HG03521 (cell line): ENCODE data around the gene RBM19.

ENCODE experiments used
- ATAC-seq: cut with Tn5 transposase; IDR thresholded peaks from one replicate; pipeline ENCODE4 v1.9.1; 2021; ENCODE audit warnings: mild to moderate bottlenecking, moderate library complexity; ENCODE audit not compliant: unreplicated experiment

Gene RBM19

DNA sequence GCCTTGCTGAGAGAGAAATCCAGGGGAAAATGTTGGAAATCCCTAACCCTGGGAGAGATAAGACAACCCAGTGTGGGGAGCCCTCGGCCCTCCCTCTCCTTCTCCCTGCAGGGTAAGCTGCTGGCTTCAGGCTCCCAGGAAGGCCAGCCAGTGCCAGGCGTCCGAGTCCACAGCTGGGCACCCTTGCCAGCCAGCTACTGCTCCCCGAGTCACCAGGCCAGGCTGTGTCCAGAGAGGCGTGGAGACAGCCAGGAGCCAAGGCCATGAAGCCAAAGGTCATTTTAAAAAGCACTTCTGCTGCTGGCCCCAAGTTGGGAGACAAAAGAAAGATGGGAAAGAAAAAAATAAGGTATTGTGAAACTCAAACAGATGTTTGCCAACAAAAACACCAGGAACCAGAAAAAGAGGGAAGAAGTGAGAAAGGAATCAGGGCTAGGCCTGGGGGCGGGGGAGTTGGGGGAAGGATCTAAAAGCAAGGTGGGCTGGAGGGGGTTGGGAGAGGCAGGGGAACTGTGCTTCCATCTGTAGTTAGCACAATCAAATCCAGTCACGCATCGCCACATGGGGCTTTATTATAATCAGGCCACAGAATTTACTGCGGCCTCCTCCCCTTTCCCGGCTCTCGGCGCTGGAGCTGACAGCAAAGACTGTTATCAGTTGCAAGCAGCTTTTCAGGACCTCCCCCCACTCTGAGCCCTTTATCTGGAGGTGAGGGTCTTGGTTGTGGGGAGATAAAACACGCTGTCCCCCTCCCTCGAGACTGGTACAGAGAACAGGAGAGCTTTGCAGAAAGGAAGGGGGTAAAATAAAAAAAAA, 33.5 kb downstream of the RBM19 start:
- ATAC-seq: no peak

DNA sequence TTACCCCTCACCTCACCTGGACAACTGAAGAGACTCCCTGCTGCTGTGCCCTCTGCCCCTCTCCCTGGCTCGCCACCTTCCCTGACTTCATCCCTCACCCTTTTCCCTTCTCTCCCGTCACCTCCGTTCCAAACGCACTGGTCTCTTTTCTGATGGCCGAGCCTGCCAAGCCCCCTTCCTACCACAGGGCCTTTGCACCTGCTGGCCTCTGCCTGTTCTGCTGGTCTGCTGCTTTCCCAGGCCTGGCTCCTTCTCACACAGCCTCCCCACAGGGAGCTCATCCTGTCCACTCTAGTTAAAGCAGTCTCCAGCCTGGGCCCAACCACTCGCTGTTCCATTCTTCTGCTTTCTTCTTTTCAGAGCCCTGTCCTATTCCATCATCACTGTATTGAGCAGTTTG, 34.6 kb downstream of the RBM19 start:
- ATAC-seq: no peak

DNA sequence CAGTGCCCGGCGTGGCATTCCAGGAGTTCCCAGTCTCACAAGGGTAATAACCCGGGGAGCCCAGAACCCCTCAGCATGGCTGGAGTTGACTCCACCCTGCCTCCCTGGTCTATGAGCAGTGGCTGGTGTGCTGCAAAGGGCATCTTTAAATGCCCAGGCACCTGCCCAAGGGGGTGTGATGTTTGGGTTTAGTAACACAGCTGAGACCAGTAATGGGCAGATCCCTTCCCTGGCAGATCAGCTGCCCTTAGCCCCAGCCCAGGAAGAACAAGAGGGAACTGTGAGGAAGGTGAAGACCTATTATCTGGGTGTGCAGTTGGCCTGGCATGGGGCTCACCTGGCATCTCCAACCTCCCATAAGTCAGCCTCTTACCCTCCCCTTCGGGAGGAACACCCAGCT, 35.9 kb downstream of the RBM19 start:
- no peak for ATAC-seq

DNA sequence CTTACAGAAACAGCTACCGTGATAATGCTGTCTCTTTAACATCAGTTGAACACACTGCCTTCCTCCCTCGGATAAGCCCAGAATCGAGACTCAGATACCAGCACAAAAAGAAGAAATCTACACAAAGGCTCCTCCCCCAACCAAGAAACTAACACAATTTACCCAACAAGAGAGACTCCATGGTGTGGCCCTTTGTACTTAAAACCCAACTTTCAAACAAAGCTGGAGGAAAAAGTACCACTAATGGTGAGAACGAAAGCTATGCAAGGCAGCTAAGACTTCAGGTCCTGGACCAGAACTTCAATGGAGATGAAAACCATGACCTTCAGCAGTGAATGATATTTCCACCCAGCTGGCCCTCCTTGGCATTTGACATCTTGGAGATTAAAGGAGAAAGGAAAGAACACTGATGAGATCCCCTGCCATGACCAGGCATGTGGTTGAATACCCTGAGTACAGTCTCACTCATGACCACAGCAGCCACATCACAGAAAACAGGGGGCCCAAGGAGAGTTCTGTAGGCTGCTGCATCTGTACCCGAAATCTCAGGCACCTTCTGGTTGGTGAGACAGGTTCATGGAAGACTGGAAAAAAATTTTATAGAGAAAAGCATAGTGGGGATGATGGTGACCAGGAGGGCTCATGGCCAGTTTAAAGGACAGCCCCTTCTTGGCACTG, 36.7 kb downstream of the RBM19 start:
- ATAC-seq: no peak

DNA sequence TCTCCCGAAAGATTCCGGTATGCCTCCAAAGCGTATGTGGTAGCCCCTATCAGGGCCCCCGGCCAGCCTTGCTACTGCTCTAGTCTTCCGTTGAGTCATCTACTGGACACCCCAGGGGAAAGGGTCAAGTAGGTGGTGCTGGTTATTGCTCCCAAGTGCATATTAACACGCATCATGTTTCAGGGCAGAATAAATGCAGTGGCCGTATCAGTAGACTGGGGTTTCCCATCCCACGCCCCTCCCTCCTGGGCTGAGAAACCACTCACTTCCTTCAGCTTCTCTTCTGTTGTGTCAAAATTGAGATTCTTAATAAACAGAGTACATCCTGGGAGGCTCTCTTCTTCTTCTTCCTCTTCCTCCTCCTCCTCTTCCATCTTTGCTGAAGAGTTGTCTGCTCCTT, 39.3 kb downstream of the RBM19 start:
- ATAC-seq: no peak

DNA sequence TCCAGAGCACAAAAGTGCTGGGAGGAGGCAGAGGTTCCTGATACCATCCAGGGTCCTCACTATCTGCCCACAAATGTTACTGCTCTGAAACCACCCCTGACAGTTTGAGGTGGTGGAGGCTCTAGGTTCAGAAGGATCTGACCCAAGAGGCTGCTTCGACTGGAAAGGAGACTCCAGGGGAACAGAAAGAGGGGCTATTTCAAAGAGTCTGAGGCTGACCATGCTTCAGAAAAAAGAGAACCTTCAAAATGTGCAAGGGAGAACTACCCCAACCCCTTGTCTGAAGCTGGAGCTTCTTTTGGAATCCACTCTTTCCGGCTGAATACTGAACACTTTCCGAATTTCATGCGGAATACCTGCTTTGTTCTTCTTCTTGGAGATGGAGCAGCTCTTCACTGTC, 41.8 kb downstream of the RBM19 start:
- ATAC-seq: no peak

DNA sequence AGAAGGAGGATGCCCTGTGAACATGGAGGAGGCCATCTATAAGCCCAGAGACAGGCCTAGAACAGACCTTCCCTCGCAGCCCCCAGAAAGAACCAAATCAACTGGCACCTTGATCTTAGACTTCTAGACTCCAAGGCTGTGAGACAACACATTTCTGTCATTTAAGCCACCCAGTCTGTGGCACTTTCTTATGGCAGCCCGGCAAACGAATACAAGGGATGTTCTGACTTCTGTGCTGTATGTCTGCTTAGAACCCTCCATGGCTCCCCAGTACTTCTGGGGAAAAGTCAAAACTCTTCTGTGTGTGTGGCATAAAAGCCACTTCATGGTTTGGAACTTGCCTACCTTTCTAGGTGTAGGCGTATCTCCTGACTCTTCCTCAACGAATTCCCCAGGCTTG, 42.9 kb downstream of the RBM19 start:
- no peak for ATAC-seq

DNA sequence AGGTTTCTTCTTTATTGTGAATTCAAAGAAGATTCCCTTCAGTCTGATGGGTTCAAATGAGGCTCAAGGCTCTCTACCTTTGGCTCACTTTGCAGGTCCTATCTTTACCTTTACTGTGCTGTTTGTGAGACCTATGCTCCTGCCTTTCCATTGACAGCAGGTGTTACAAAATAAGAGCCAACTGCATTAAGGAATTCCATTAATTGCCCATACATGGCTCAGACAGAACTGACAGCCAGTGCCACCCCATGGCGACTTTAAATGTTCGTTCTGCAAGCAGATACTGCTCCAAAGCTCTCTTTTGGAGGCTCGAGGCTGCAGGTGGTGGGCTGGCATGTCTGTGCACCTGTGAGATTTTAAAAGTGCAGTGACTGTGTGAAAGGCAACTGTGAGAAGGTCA, 44.7 kb downstream of the RBM19 start:
- no peak for ATAC-seq

DNA sequence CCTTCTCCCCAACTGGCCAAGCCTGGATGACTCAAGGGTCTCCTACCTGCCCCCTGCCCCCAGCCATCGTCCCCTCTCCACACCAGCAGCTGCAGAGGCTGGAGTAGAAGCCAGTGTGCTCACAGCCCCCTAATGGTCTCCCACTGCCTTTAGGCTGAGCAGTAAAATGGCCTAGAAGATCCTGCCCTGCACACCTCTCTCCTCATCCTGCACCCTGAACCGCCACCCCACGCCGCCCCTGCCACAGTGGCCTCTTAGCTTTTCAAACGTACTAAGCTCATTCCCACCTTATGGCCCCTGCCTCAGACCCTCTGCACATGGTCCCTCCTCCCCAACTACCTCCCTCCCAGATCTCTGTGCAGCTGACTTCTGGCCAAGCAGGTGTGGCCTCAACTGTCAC, 46.3 kb downstream of the RBM19 start:
- ATAC-seq: no peak

DNA sequence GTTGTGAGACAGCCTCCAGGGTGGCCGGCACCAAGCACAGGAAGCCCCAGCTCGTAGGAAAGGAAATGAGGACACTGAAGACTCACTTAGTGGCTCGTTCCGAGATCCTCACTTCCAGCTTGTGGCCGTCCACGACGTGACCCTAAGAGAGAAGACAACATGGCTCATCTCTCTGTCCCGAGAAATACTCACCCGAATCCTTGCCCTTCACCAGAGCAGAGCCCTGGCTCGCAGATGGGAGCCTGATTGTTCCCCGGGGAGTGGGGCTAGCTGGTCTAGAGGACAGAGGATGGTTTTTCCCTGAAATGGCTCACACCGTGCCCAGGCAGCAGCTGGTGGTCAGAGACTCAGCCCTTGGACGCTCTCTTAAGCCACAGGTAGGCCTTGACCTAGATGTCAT, 47.8 kb downstream of the RBM19 start:
- ATAC-seq: no peak

DNA sequence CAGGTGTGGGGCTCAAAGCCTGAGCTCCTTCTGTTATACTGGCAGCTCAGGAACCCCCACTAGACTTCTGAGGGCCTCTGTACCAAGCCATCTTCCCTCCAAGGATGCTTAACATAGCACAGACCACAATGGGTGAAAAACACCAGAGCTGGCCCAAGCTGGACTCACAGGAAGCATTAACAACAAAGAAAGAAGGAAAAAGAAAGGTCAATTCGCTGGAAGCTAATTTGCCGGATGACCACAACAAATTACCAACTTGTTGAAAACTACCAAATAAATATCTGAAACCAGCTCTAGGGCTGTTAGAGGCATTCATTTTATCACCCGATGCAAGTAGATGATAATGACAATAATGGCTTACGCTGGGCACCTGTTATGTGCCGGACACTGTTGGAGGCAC, 48.7 kb downstream of the RBM19 start:
- no peak for ATAC-seq

DNA sequence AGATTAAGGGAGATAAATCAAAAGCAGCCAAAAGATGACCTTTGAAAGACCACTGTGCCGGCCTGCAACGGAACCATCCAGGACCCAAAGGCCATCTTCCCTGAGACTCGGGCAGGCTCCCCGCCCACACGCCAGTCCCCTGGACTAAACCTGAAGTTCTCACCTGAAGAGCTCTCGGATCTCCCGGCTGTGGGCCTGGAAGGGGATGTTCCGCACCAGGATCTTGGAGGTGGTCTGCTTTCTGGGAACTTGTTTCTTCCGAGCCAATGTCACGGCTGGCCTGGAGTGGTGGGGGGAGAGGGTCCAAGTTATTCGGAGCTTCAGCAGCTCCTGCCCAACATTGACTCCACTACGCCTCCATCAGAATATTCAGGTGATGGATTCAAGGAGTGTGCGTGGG, 51.3 kb downstream of the RBM19 start:
- no peak for ATAC-seq

DNA sequence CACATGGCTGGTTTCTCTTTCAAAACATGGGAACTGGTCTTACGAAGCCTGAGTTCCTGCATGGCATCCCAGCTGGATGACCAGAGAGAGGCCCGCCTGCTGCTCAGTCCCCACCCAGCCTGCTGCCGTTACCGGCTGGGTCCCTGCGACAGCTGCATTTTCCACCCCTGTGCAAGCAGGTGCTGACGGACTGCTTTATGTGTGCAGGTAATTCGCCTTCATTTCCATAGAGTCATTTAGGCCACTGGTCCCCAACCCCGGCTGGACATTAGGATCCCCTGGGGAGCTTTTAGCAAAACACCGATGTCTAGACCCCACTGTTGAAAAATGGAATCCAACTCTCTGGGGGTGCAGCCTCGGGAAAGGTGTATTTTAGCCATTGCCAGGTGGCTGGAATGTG, 51.9 kb downstream of the RBM19 start:
- ATAC-seq: no peak

DNA sequence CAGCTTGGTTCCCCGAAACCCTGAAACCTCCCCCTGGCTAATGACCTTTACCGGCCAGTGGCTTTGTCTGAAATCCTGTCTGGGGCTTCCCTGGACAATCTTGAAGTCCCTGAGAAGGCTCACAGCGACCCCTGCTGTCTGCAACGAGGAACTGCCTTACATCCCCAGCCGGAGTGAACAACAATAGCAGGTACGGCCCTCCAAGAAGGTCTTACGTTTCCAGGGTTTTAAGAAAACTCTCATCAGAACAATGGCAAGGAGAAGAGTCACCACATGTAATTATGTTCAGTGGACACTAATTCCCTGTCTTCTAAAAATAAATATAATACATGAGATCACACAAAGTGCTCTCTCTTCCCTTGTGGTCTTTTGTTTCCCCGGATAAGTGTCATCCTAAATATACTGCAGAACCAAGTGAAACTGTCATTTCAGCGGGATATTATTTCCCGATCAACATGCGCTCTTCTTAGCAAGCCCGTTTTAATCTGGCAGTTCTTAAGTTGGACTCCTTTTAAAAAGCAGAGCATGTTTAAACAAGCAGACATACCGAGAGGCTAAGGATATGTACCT, 53.3 kb downstream of the RBM19 start:
- no peak for ATAC-seq

DNA sequence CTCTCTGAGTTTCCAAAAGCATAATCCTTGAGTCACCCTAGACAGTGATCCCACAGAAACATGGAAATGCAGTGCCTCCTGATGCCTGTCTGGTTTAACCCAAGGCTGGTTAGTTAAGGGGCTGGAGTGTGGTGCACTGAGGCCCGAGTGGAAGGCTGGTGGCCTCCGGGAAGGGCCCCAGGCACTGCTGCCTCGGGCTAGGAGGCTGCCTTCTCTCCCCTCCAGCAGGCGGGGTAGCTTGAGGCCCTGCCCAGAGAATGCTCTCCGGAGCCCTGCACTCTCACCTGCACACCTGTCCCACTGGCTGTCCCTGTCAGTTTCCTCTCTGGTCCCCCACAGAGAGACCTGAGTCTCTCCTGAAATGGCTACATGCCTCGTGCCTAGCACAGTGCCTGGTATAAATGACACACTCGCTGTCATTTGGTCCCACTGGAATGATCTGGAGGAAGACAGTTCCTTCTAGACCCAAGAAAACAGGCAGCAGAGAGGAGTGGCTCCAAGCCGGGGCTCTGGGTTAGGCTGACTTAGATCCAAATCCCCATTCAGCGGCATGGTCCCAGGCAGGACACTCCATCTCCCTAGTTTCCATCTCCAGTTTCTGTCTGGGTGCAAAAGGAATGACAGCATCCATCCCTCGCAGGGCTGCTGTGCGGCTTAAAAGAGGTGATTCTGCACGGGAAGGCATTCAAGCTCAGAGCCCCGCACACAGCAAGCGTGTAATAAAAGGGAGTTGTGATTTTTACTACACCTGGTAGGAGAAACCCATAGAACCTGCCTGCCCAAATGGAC, 54.0 kb downstream of the RBM19 start:
- no peak for ATAC-seq

DNA sequence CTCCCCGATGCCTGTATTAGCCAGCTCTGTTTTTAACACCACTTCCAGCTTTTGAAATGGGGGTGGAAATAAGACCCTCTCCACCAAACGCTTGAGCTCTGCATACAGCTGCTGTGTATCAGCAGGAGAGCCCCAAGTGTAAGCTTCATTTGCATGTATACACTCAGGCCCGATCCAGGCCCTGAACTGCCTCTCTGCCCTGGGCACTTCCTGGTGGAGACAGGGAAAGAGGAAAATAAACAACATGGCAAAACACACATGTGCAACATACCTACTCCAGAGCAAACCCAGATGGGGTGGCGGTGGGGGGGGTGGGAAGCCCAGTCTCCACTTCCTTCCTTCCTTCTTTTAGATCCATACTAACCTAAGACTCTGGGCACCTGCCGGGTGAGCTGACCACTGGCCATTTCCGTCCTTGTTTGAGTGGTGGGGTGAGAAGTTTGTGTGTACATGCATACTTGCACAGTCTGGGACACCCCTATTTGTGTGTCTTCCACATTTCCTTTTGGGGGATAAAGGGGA, 55.3 kb downstream of the RBM19 start:
- no peak for ATAC-seq

DNA sequence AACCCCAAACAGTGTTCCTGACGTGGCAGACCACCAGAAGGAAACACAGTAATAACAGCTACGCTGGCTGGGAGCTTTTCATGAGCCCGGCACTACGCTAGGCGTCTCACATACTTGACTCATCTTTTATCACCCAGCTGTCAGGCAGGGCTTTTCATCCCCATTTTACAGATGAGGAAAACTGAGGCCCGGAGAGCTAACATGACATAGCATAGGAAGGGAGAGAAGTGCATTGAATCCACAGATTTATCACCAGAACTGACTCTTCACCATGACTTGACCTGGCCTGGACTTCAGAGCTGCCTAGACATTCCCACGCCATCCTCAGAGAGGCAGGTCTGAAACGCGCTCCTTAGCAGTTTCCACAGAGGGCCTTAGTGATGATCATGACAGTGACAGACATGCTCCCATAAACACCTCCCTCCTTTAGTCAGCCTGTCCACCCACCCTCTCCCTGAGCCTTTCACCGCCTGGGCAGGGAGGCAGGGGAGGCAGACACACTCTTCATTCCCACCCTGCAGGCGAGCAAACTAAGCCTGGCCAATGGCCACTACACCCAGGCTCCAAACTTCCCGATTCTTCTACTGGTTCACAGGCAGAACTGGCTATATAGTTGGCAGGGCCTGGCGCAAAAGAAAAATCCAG, 56.2 kb downstream of the RBM19 start:
- no peak for ATAC-seq

DNA sequence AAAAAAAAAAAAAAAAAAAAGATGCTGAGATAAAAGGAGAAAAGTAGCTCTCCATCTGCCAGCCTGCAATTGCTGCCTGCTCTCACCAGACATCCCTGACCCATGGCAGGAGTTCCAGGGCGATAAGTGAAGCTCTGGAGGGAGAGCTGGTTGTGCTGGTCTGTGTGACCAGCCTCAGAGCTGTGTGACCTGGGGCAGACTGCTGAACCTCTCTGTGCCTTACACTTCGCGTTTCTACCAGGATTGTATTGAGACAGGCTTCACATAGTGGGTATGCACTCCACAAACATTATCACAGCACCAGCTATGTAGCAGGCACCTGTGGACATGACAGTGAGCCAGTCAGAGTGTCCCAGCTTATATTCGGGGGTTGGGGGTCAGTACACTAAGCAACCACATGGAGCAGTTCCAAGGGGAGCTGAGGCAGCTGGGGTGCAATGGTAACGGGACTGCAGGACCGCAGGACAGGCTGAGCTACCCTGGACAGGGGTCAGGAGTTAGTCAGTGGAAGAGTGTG, 57.5 kb downstream of the RBM19 start:
- ATAC-seq: no peak

DNA sequence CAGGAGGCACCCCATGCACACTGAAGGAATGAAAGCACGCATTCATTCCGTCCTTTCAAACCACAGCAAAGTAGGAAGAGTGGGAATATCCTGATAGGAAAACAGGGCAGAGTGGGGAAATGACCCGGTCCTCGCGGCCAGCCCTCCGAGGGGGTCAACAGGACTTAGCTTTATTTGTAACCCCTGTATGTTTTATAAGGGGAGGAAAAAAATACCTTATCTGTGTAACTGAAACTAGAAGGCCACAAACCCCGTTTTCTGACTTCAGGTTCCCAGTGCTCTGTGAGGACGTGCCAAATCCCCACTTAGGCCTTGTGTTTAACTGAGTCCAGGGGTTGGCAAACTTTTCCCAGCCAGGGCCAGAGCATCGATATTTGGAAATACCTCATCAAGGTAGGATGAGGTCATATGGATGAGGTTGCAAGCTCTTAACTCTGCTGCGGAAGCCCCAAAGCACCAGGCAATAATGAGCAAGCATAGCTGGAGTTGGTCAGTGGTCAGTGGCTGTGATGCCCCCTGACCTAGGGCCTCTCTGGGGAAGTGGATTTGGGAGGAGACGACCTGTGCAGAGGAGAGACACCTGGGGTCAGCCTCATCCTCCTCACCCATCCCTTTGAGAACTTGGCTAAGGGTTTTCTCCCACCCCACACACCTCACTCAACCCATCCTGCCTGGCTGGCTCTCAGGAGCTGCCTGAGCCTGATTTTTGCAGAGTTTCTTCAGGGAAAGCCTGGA, 58.5 kb downstream of the RBM19 start:
- no peak for ATAC-seq
